ENCODE measurements around the gene GPC3. TPM values are rescaled to one million over a fixed set of nuclear protein-coding genes. Genes with fewer than 3 reads are reported as not detected.
"Not testable (repeated sequence)": the region's sequence is repeated elsewhere in the genome, so short reads cannot be mapped to it uniquely, and the experiment has no call there.

GPC3 gene
- total RNA-seq, 2 donors from 2014 or later, result not detected

GRCh38 chrX:133905305-133905704 lies 80.1 kb downstream of the GPC3 start:
- Mint-ChIP-seq H3K4me3 (no peak overlapping the region), H3K36me3 (no peaks in the 10 kb centered on the region), H3K27me3 (peaks cover 5 to 6% of the 10 kb centered on the region in 2 donors), H3K27ac (no peak overlapping the region), H3K9me3 (no peaks in the 10 kb centered on the region), H3K4me1 (ENCODE audit: low read depth in 2 of 2) (no peaks in the 10 kb centered on the region)
- DNase-seq (ENCODE audit: low spot score) (no peak), ATAC-seq (no peak)

DNA sequence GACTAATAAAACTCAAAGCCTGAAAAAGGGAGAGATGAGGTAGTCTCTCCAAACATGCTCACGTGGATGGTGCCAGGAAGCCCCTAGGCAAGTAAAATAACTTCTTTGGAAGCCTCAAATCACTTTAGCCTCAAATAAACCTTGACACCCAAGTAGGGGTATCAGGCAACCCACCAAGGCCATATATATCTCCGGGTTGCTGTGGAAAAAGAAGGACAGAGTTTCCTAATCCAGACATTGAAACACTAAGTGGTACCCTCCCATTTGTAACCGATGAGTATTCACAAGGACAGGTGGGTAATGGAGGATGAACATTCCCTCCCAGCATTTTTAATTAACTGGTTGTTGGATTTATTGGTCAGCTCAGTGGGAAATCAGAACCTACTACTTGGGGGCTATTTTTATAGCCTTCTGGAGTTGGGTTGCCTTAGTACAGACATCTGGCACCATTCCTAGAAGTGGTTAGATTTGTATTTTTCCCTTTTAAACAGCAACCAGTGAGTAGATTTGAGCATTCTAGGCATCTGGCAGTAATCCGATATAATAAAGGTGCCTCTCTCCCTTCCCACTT lies 87.7 kb downstream of the GPC3 start:
- DNase-seq (ENCODE audit: low spot score), result no peak
- no peaks in the 10 kb centered on the region for H3K9me3 Mint-ChIP-seq
- no peaks in the 10 kb centered on the region for H3K36me3 Mint-ChIP-seq
- H3K27me3 Mint-ChIP-seq, result peaks cover 2 to 6% of the 10 kb centered on the region in 2 donors
- no peak overlapping the region for H3K27ac Mint-ChIP-seq
- no peak for ATAC-seq
- H3K4me3 Mint-ChIP-seq, result no peak overlapping the region
- no peaks in the 10 kb centered on the region for H3K4me1 Mint-ChIP-seq (ENCODE audit: low read depth in 2 of 2)

GRCh38 chrX:133892337-133892736 lies 93.1 kb downstream of the GPC3 start:
- Mint-ChIP-seq H3K27me3 (peaks cover 0 to 11% of the 10 kb centered on the region in 2 donors), H3K27ac (no peak overlapping the region), H3K4me1 (ENCODE audit: low read depth in 2 of 2) (no peaks in the 10 kb centered on the region), H3K4me3 (no peak overlapping the region), H3K36me3 (no peaks in the 10 kb centered on the region), H3K9me3 (no peaks in the 10 kb centered on the region)
- DNase-seq (ENCODE audit: low spot score) (no peak), ATAC-seq (no peak)

- Mint-ChIP-seq H3K27ac (no peak overlapping the region), H3K4me1 (ENCODE audit: low read depth in 2 of 2) (no peaks in the 10 kb centered on the region), H3K9me3 (no peaks in the 10 kb centered on the region), H3K4me3 (no peak overlapping the region), H3K27me3 (peaks cover 0 to 15% of the 10 kb centered on the region in 2 donors), H3K36me3 (no peaks in the 10 kb centered on the region)
- ATAC-seq (no peak), DNase-seq (ENCODE audit: low spot score) (no peak)
These were observed 96.4 kb downstream of the GPC3 start for GRCh38 chrX:133888984-133889383.

GRCh38 chrX:133888084-133888483 lies 97.3 kb downstream of the GPC3 start:
- not testable (repeated sequence) for H3K27ac Mint-ChIP-seq; H3K4me3 Mint-ChIP-seq; H3K9me3 Mint-ChIP-seq; ATAC-seq; DNase-seq (ENCODE audit: low spot score); H3K4me1 Mint-ChIP-seq (ENCODE audit: low read depth in 2 of 2); H3K36me3 Mint-ChIP-seq
- H3K27me3 Mint-ChIP-seq, result peaks cover 0 to 15% of the 10 kb centered on the region in 2 donors

DNA sequence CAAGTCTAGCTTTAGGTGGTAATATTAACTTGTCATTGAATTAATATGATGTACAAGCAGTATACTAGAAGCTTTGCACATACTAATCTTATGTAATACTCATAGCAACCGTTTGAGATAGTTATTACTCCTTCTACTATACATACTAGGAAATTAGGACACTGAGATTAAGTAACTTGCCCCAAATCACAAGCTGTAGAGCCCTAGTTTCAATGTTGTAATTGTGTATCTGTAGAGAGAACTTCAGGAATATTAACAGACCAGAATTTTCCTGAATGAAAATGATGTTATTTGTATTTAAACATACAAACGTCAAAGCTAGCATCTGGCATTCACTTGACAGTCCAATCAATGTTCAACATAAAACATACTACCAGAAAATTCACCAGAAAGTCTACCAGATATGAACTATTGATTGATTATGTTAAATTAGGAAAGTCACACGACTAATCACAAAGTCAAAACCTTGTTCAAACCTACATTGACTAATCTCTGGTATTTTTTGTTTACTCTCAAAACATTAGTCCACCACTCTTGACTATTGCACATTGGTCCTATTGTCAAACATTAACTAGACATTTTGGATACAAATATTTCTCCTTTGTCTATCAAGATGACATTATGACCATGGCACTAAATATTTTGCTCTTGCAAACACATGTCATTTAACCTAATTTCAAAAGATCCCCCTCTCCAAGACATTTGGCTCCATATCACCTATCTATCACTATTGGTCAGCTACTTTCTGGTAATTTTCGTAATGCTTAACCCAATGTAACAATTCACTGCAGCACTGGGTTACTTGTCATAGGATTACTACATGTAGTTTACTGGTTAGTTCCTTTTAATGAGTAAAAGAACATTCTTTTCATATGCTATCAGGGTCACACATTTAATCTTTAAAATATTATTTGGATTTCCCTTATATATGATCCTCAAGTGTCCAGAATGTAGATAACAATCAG lies 100.7 kb downstream of the GPC3 start:
- Mint-ChIP-seq H3K9me3 (no peaks in the 10 kb centered on the region), H3K36me3 (no peaks in the 10 kb centered on the region), H3K4me1 (ENCODE audit: low read depth in 2 of 2) (no peaks in the 10 kb centered on the region), H3K27me3 (peaks cover 0 to 27% of the 10 kb centered on the region in 2 donors), H3K4me3 (no peak overlapping the region), H3K27ac (no peak overlapping the region)
- DNase-seq (ENCODE audit: low spot score), result no peak
- no peak for ATAC-seq

- no peaks in the 10 kb centered on the region for H3K36me3 Mint-ChIP-seq
- no peak for DNase-seq (ENCODE audit: low spot score)
- H3K4me3 Mint-ChIP-seq, result no peak overlapping the region
- no peaks in the 10 kb centered on the region for H3K4me1 Mint-ChIP-seq (ENCODE audit: low read depth in 2 of 2)
- H3K9me3 Mint-ChIP-seq, result no peaks in the 10 kb centered on the region
- no peak overlapping the region for H3K27ac Mint-ChIP-seq
- peaks cover 0 to 27% of the 10 kb centered on the region in 2 donors for H3K27me3 Mint-ChIP-seq
- ATAC-seq, result no peak
These were observed 103.5 kb downstream of the GPC3 start for GRCh38 chrX:133881893-133882292.

GRCh38 chrX:133881007-133881406 lies 104.4 kb downstream of the GPC3 start:
- Mint-ChIP-seq H3K4me1 (ENCODE audit: low read depth in 2 of 2) (no peaks in the 10 kb centered on the region), H3K36me3 (no peaks in the 10 kb centered on the region), H3K9me3 (no peaks in the 10 kb centered on the region), H3K4me3 (no peak overlapping the region), H3K27me3 (peaks cover 0 to 24% of the 10 kb centered on the region in 2 donors), H3K27ac (no peak overlapping the region)
- no peak for ATAC-seq
- no peak for DNase-seq (ENCODE audit: low spot score)

- no peaks in the 10 kb centered on the region for H3K36me3 Mint-ChIP-seq
- peaks cover 0 to 24% of the 10 kb centered on the region in 2 donors for H3K27me3 Mint-ChIP-seq
- no peak overlapping the region for H3K4me3 Mint-ChIP-seq
- DNase-seq (ENCODE audit: low spot score) (no peak), ATAC-seq (no peak)
- H3K27ac Mint-ChIP-seq, result no peak overlapping the region
- no peaks in the 10 kb centered on the region for H3K9me3 Mint-ChIP-seq
- H3K4me1 Mint-ChIP-seq (ENCODE audit: low read depth in 2 of 2), result no peaks in the 10 kb centered on the region
These were observed 105.4 kb downstream of the GPC3 start for GRCh38 chrX:133880032-133880443.

- no peak for DNase-seq (ENCODE audit: low spot score)
- H3K4me1 Mint-ChIP-seq (ENCODE audit: low read depth in 2 of 2), result no peaks in the 10 kb centered on the region
- peaks cover 0 to 24% of the 10 kb centered on the region in 2 donors for H3K27me3 Mint-ChIP-seq
- H3K36me3 Mint-ChIP-seq, result no peaks in the 10 kb centered on the region
- H3K4me3 Mint-ChIP-seq, result no peak overlapping the region
- no peak overlapping the region for H3K27ac Mint-ChIP-seq
- ATAC-seq, result no peak
- no peaks in the 10 kb centered on the region for H3K9me3 Mint-ChIP-seq
These were observed 106.7 kb downstream of the GPC3 start for GRCh38 chrX:133878710-133879109.

DNA sequence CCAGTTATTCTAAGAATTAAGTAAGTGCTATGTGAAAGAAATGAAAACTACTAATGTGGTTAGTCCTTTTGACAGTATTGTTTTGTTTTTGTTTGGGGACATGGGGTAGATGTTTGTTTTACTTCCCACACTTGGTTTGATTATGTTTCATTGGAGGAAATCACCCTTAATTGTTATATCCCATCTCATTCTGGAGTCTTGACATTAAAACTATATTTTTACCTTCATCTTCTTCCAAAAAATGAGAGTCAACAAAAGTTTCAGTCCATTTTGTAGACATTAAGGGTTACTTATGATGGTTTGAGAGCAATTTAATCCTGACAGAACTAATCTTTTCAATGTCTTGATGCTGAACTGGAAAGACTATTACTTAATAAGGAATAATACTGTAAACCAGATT lies 108.7 kb downstream of the GPC3 start:
- Mint-ChIP-seq H3K4me1 (ENCODE audit: low read depth in 2 of 2) (no peaks in the 10 kb centered on the region), H3K4me3 (no peak overlapping the region), H3K36me3 (no peaks in the 10 kb centered on the region), H3K9me3 (no peaks in the 10 kb centered on the region), H3K27ac (no peak overlapping the region), H3K27me3 (peaks cover 0 to 14% of the 10 kb centered on the region in 2 donors)
- ATAC-seq (no peak), DNase-seq (ENCODE audit: low spot score) (no peak)

- no peak overlapping the region for H3K4me3 Mint-ChIP-seq
- H3K36me3 Mint-ChIP-seq, result no peaks in the 10 kb centered on the region
- H3K4me1 Mint-ChIP-seq (ENCODE audit: low read depth in 2 of 2), result no peaks in the 10 kb centered on the region
- peaks cover 12 to 15% of the 10 kb centered on the region in 2 donors for H3K27me3 Mint-ChIP-seq
- no peak overlapping the region for H3K27ac Mint-ChIP-seq
- no peak for ATAC-seq
- DNase-seq (ENCODE audit: low spot score), result no peak
- no peaks in the 10 kb centered on the region for H3K9me3 Mint-ChIP-seq
These were observed 116.1 kb downstream of the GPC3 start for GRCh38 chrX:133869270-133869669.

- Mint-ChIP-seq H3K36me3 (no peaks in the 10 kb centered on the region), H3K4me3 (no peak overlapping the region), H3K9me3 (no peaks in the 10 kb centered on the region), H3K27me3 (peaks cover 15 to 16% of the 10 kb centered on the region in 2 donors), H3K27ac (no peak overlapping the region), H3K4me1 (ENCODE audit: low read depth in 2 of 2) (no peaks in the 10 kb centered on the region)
- ATAC-seq (no peak), DNase-seq (ENCODE audit: low spot score) (no peak)
These were observed 116.7 kb downstream of the GPC3 start for GRCh38 chrX:133868682-133869081.

DNA sequence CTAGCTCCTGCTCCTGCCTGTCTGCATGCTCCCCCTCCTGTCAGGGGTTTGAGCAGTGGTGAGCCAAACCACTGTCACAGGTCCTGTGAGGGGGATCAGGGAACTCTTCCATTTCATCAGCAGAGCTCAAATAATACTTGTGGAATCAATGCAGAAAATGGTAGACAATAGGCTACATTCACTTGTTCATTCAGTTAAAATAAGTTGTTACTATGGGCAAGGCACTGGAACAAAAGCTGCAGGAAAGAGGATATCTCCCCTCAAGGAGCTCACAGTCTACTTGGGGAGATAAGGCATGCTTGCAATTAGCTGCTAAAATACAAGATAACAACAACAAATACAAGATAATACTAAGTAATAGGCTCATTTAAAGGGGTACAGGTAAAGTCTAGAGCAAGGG lies 117.1 kb downstream of the GPC3 start:
- H3K4me3 Mint-ChIP-seq, result no peak overlapping the region
- H3K27ac Mint-ChIP-seq, result no peak overlapping the region
- H3K4me1 Mint-ChIP-seq (ENCODE audit: low read depth in 2 of 2), result no peaks in the 10 kb centered on the region
- no peak for DNase-seq (ENCODE audit: low spot score)
- H3K36me3 Mint-ChIP-seq, result no peaks in the 10 kb centered on the region
- ATAC-seq, result no peak
- H3K27me3 Mint-ChIP-seq, result peaks cover 15 to 16% of the 10 kb centered on the region in 2 donors
- no peaks in the 10 kb centered on the region for H3K9me3 Mint-ChIP-seq
